ENCODE results near the gene LRMDA.

The LRMDA gene

GRCh38 chr10:75542906-75543305, 111.5 kb downstream of the LRMDA start:
- Histone ChIP-seq H3K4me3 (ENCODE audit: low read length) (no peak overlapping the region), H3K79me2 (ENCODE audit: low read length) (no peaks in the 10 kb centered on the region), H3K4me2 (ENCODE audit: low read length) (no peak overlapping the region), H3K27me3 (ENCODE audit: low read depth, low read length) (no peaks in the 10 kb centered on the region; the same call in 1 of the 2 replicates), H3K9me3 (ENCODE audit: insufficient read depth, low read length) (no peaks in the 10 kb centered on the region), H3K9ac (ENCODE audit: low read length) (no peak overlapping the region), H3K4me1 (ENCODE audit: low read length) (no peaks in the 10 kb centered on the region), H3K27ac (ENCODE audit: low read length) (no peak overlapping the region), H2AFZ (ENCODE audit: low read depth, low read length) (no peak overlapping the region), H4K20me1 (ENCODE audit: insufficient read depth, low read length) (no peaks in the 10 kb centered on the region), H3K36me3 (replicated peaks; ENCODE audit: low read depth, low read length) (no peaks in the 10 kb centered on the region)
- TF ChIP-seq EZH2phosphoT487 (IDR thresholded peaks at IDR 0.05; ENCODE audit: low read depth), result no peak
- TF ChIP-seq CTCF (IDR thresholded peaks at IDR 0.05; ENCODE audit: low read depth, low read length), result no peak

DNA sequence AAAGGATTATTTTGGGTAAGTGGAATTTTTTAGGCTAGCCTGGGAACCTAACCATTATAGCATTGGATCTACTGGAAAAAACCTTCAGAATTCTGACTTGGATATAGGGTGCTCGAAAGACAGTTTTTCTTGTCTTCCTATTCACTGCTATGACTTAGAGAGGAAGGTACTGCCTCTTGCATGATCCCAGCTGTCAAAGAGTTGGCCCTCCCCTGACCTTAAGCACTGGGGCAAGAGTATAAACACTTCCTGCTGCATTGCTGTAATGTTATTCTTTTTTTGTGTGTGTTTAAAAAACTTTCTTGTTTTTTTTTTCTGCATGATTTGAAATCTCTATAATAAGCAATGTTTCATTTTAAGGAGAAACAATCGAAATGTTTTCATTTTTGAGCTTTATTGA, 113.0 kb downstream of the LRMDA start:
- no peak overlapping the region for H3K9ac ChIP-seq (ENCODE audit: low read length)
- no peak overlapping the region for H2AFZ ChIP-seq (ENCODE audit: low read depth, low read length)
- H3K4me2 ChIP-seq (ENCODE audit: low read length), result no peak overlapping the region
- H3K4me3 ChIP-seq (ENCODE audit: low read length), result no peak overlapping the region
- H3K79me2 ChIP-seq (ENCODE audit: low read length), result no peaks in the 10 kb centered on the region
- no peaks in the 10 kb centered on the region for H3K9me3 ChIP-seq (ENCODE audit: insufficient read depth, low read length)
- H3K27ac ChIP-seq (ENCODE audit: low read length), result no peak overlapping the region
- TF ChIP-seq EZH2phosphoT487 (IDR thresholded peaks at IDR 0.05; ENCODE audit: low read depth), result no peak
- TF ChIP-seq CTCF (IDR thresholded peaks at IDR 0.05; ENCODE audit: low read depth, low read length), result no peak
- no peaks in the 10 kb centered on the region; the same call in 1 of the 2 replicates for H3K27me3 ChIP-seq (ENCODE audit: low read depth, low read length)
- no peaks in the 10 kb centered on the region for H3K36me3 ChIP-seq (replicated peaks; ENCODE audit: low read depth, low read length)
- H3K4me1 ChIP-seq (ENCODE audit: low read length), result no peaks in the 10 kb centered on the region
- no peaks in the 10 kb centered on the region for H4K20me1 ChIP-seq (ENCODE audit: insufficient read depth, low read length)

GRCh38 chr10:75544993-75545706, 113.7 kb downstream of the LRMDA start:
- Histone ChIP-seq H3K9ac (ENCODE audit: low read length) (no peak overlapping the region), H3K79me2 (ENCODE audit: low read length) (no peaks in the 10 kb centered on the region), H3K4me2 (ENCODE audit: low read length) (no peak overlapping the region), H3K36me3 (replicated peaks; ENCODE audit: low read depth, low read length) (no peaks in the 10 kb centered on the region), H3K27ac (ENCODE audit: low read length) (no peak overlapping the region), H3K9me3 (ENCODE audit: insufficient read depth, low read length) (no peaks in the 10 kb centered on the region), H2AFZ (ENCODE audit: low read depth, low read length) (no peak overlapping the region), H3K4me1 (ENCODE audit: low read length) (no peaks in the 10 kb centered on the region), H3K27me3 (ENCODE audit: low read depth, low read length) (no peaks in the 10 kb centered on the region; the same call in 1 of the 2 replicates), H4K20me1 (ENCODE audit: insufficient read depth, low read length) (no peaks in the 10 kb centered on the region), H3K4me3 (ENCODE audit: low read length) (no peak overlapping the region)
- TF ChIP-seq CTCF (IDR thresholded peaks at IDR 0.05; ENCODE audit: low read depth, low read length) (no peak), EZH2phosphoT487 (IDR thresholded peaks at IDR 0.05; ENCODE audit: low read depth) (no peak)

DNA sequence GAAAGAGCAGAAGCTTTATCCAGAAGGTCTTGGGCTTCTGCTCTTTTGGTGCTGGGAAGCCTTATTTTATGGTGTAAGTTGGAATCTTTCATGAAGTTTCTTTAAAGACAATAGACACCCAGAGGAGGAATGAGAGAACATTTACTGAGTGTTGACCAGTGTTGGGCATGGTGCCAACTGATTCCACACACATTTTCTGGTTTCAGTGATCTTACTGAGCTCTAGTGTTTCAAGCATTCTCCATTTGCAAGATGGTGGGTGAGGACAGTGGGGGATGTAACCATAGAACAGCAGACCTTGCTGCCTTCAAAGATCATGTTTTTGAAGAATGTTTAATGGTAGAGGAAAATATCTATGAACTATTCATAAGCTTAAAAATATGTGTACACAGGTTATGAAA, 114.6 kb downstream of the LRMDA start:
- Histone ChIP-seq H3K9me3 (ENCODE audit: insufficient read depth, low read length) (no peaks in the 10 kb centered on the region), H3K79me2 (ENCODE audit: low read length) (no peaks in the 10 kb centered on the region), H3K9ac (ENCODE audit: low read length) (no peak overlapping the region), H3K4me3 (ENCODE audit: low read length) (no peak overlapping the region), H3K4me1 (ENCODE audit: low read length) (no peaks in the 10 kb centered on the region), H3K27me3 (ENCODE audit: low read depth, low read length) (no peaks in the 10 kb centered on the region; the same call in 1 of the 2 replicates), H4K20me1 (ENCODE audit: insufficient read depth, low read length) (no peaks in the 10 kb centered on the region), H2AFZ (ENCODE audit: low read depth, low read length) (no peak overlapping the region), H3K4me2 (ENCODE audit: low read length) (no peak overlapping the region), H3K27ac (ENCODE audit: low read length) (no peak overlapping the region), H3K36me3 (replicated peaks; ENCODE audit: low read depth, low read length) (no peaks in the 10 kb centered on the region)
- TF ChIP-seq EZH2phosphoT487 (IDR thresholded peaks at IDR 0.05; ENCODE audit: low read depth) (no peak), CTCF (IDR thresholded peaks at IDR 0.05; ENCODE audit: low read depth, low read length) (no peak)

All from OCI-LY3 (cell line).